HEK293T (cell line): ENCODE data around the gene CYP17A1.

ENCODE experiments used
- BHLHE40 ChIP-seq: fragments of 450-650 bp; IDR thresholded peaks from 2 replicates; pipeline ENCODE4 v1.6.1; 2016; ENCODE audit warnings: mild to moderate bottlenecking, moderate library complexity, borderline replicate concordance
- FOXA1 ChIP-seq: fragments of 450-650 bp; IDR thresholded peaks from 2 replicates; pipeline ENCODE4 v1.6.1; 2016; ENCODE audit warnings: mild to moderate bottlenecking
- HDGF ChIP-seq: fragments of 450-650 bp; IDR thresholded peaks from 2 replicates; pipeline ENCODE4 v1.6.1; 2017; ENCODE audit warnings: antibody characterized with exemption, borderline replicate concordance
- LEF1 ChIP-seq: fragments of 450-650 bp; IDR thresholded peaks from 2 replicates; pipeline ENCODE4 v1.6.1; 2017; ENCODE audit warnings: mild to moderate bottlenecking, borderline replicate concordance
- SP1 ChIP-seq: fragments of 450-650 bp; IDR thresholded peaks from 2 replicates; pipeline ENCODE4 v1.6.1; 2017
- SUZ12 ChIP-seq: fragments of 450-650 bp; IDR thresholded peaks from 2 replicates; pipeline ENCODE4 v1.6.1; 2016; ENCODE audit warnings: mild to moderate bottlenecking
- TARDBP ChIP-seq: fragments of 450-650 bp; IDR thresholded peaks from 2 replicates; pipeline ENCODE4 v1.6.1; 2016
- TF ChIP-seq, protein P1 (sequence below): fragments of 450-650 bp; IDR thresholded peaks from 2 replicates; pipeline ENCODE4 v1.6.1; 2016

DNA sequence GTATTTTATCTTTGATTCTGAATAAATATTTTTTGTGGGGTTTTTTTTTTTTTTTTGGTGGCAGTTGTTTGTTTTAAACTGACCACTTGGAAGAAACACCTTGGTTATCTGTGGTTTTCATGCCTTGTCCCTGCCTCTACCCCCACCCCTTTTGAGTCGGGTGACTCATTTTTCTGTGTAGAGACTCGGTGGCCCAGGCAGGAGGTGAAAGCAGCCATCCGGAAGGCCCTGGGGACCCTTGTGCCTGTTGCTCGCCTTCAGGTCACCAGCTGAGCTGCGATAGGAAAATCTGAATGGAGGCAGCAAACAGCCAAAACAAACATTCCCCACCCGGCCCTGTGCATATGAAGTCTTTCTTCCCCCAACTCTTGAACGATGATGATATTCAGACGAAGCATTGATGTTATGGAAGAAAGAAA is 22.8 kb downstream of the CYP17A1 start:
- no peak for TF ChIP-seq FOXA1
- TF ChIP-seq BHLHE40: no peak
- no peak for TF ChIP-seq LEF1
- TF ChIP-seq, protein P1, sequence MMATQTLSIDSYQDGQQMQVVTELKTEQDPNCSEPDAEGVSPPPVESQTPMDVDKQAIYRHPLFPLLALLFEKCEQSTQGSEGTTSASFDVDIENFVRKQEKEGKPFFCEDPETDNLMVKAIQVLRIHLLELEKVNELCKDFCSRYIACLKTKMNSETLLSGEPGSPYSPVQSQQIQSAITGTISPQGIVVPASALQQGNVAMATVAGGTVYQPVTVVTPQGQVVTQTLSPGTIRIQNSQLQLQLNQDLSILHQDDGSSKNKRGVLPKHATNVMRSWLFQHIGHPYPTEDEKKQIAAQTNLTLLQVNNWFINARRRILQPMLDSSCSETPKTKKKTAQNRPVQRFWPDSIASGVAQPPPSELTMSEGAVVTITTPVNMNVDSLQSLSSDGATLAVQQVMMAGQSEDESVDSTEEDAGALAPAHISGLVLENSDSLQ: no peak
- no peak for TF ChIP-seq TARDBP
- no peak for TF ChIP-seq HDGF
- no peak for TF ChIP-seq SP1
- TF ChIP-seq SUZ12: no peak
